SK-N-SH (cell line): ENCODE results near the gene ARHGAP4. TPM values are rescaled to one million over a fixed set of nuclear protein-coding genes. Genes with fewer than 3 reads are reported as not detected.

Source experiments
- CTCF ChIA-PET: fragments of 300-600, 350-600 bp; formaldehyde crosslinking; extraction: SDS; loops from one replicate; lab custom pipeline; 2021; lab: Yijun Ruan, JAX
- POLR2A ChIA-PET: fragments of 350-600 bp; sonication (Branson Sonifier 250); formaldehyde crosslinking; extraction: SDS; loops from one replicate; lab custom pipeline; 2020; ENCODE audit warnings: antibody characterized with exemption, inconsistent platforms; lab: Yijun Ruan, JAX
- DNase-seq: peaks from one replicate; pipeline ENCODE4 v3.0.0; 2012
- H2AFZ ChIP-seq: fragments of 200-600 bp; sonication (generic); 2 replicates; pipeline ENCODE4 v1.8.1; 2016; ENCODE audit warnings: antibody characterized with exemption, mild to moderate bottlenecking, low read depth
- H3F3A ChIP-seq: fragments of 200-600 bp; sonication (generic); replicated peaks from 2 replicates; pipeline ENCODE3; 2016; ENCODE audit warnings: antibody characterized with exemption, mild to moderate bottlenecking; ENCODE audit not compliant: insufficient read depth
- H3K27ac ChIP-seq, 2 experiments: fragments of 200-500 bp in 1 of 2; fragments of 200-600 bp in 1 of 2; sonication (Bioruptor generic) in 1 of 2; sonication (generic), shearing (Covaris generic) in 1 of 2; 2 replicates each; pipeline versions ENCODE4 v1.5.1 to v1.6.1; 2014 to 2016; ENCODE audit warnings: low read depth in 2 of 2, inconsistent platforms in 1 of 2, low read length in 1 of 2, mild to moderate bottlenecking in 1 of 2, mixed read lengths in 1 of 2
- H3K27me3 ChIP-seq: fragments of 200-600 bp; sonication (generic), shearing (Covaris generic); 2 replicates; pipeline ENCODE4 v1.6.1; 2016; ENCODE audit warnings: mixed run types; ENCODE audit not compliant: insufficient read depth
- H3K36me3 ChIP-seq, 2 experiments: fragments of 200-500 bp in 1 of 2; fragments of 200-600 bp in 1 of 2; sonication (Bioruptor generic) in 1 of 2; sonication (generic) in 1 of 2; replicated peaks in 1 of 2; 2 replicates each; pipeline versions ENCODE3 to v1.5.1; 2014 to 2016; ENCODE audit warnings: low read length in 1 of 2, mild to moderate bottlenecking in 1 of 2; ENCODE audit not compliant: insufficient read depth in 2 of 2, control insufficient read depth in 1 of 2
- H3K4me1 ChIP-seq, 2 experiments: fragments of 200-500 bp in 1 of 2; fragments of 200-600 bp in 1 of 2; sonication (Bioruptor generic) in 1 of 2; sonication (generic), shearing (Covaris generic) in 1 of 2; 2 replicates each; pipeline versions ENCODE4 v1.5.1 to v1.6.1; 2014 to 2016; ENCODE audit warnings: low read depth in 1 of 2, low read length in 1 of 2, mixed run types in 1 of 2; ENCODE audit not compliant: insufficient read depth in 2 of 2, control insufficient read depth in 1 of 2
- H3K4me2 ChIP-seq: fragments of 200-600 bp; sonication (generic), shearing (Covaris generic); 2 replicates; pipeline ENCODE4 v1.6.1; 2017; ENCODE audit warnings: mixed run types
- H3K4me3 ChIP-seq, 2 experiments: fragments of 200-500 bp in 1 of 2; fragments of 200-600 bp in 1 of 2; sonication (Bioruptor generic) in 1 of 2; sonication (generic), shearing (Covaris generic) in 1 of 2; 2 replicates each; pipeline versions ENCODE4 v1.5.1 to v1.8.1; 2014 to 2016; ENCODE audit warnings: low read depth in 2 of 2, inconsistent platforms in 1 of 2, low read length in 1 of 2, mild to moderate bottlenecking in 1 of 2, mixed read lengths in 1 of 2, moderate library complexity in 1 of 2
- H3K79me2 ChIP-seq: fragments of 200-600 bp; sonication (generic); 2 replicates; pipeline ENCODE4 v1.8.1; 2017; ENCODE audit warnings: mild to moderate bottlenecking; ENCODE audit not compliant: insufficient read depth
- H3K9ac ChIP-seq: fragments of 200-600 bp; sonication (generic); 2 replicates; pipeline ENCODE4 v1.6.1; 2017; ENCODE audit warnings: mixed run types
- H3K9me2 ChIP-seq: fragments of 200-600 bp; sonication (generic); 2 replicates; pipeline ENCODE4 v1.6.1; 2017; ENCODE audit warnings: mixed run types
- H3K9me3 ChIP-seq: fragments of 200-600 bp; sonication (generic); 2 replicates; pipeline ENCODE4 v1.6.1; 2017; ENCODE audit warnings: mixed run types, mild to moderate bottlenecking, moderate library complexity
- H4K20me1 ChIP-seq: fragments of 200-600 bp; sonication (generic); 2 replicates; pipeline ENCODE4 v1.6.1; 2017; ENCODE audit warnings: mild to moderate bottlenecking, mixed run types; ENCODE audit not compliant: insufficient read depth
- CTCF ChIP-seq: fragments of 200-600 bp; sonication (generic); IDR thresholded peaks from 2 replicates; pipeline ENCODE4 v1.6.1; 2017; ENCODE audit warnings: antibody characterized with exemption, mild to moderate bottlenecking, moderate library complexity
- ELF1 ChIP-seq: IDR thresholded peaks from 2 replicates; pipeline ENCODE4 v1.4.0; 2012
- EP300 ChIP-seq, 2 experiments: IDR thresholded peaks; 2 replicates each; pipeline versions ENCODE4 v1.4.0 to v1.6.1; 2012; ENCODE audit warnings: borderline replicate concordance in 1 of 2, low read depth in 1 of 2, low read length in 1 of 2
- FOXJ3 ChIP-seq: sonication (generic); formaldehyde crosslinking; IDR thresholded peaks from 2 replicates; pipeline ENCODE4 v1.5.1; 2020; ENCODE audit warnings: mild to moderate bottlenecking, missing genetic modification reagents
- FOXM1 ChIP-seq: IDR thresholded peaks from 2 replicates; pipeline ENCODE4 v1.4.0; 2012; ENCODE audit warnings: low read depth, mild to moderate bottlenecking
- GABPA ChIP-seq: IDR thresholded peaks from 2 replicates; pipeline ENCODE4 v1.4.0; 2012; ENCODE audit warnings: low read depth, mild to moderate bottlenecking
- IRF3 ChIP-seq: fragments of 150-350 bp; IDR thresholded peaks from 2 replicates; pipeline ENCODE4 v1.6.1; 2016; ENCODE audit warnings: mild to moderate bottlenecking, low read depth, low read length
- JUND ChIP-seq: IDR thresholded peaks from 2 replicates; pipeline ENCODE4 v1.4.0; 2012
- MAX ChIP-seq: IDR thresholded peaks from 2 replicates; pipeline ENCODE4 v1.4.0; 2012; ENCODE audit warnings: low read depth
- MXI1 ChIP-seq: IDR thresholded peaks from 2 replicates; pipeline ENCODE4 v1.6.1; 2012; ENCODE audit warnings: mild to moderate bottlenecking, low read depth, low read length, improper control_type of control experiment
- RAD21 ChIP-seq: IDR thresholded peaks from 2 replicates; pipeline ENCODE4 v1.6.1; 2012; ENCODE audit warnings: mild to moderate bottlenecking, low read length
- RCOR1 ChIP-seq: fragments of 150-350 bp; IDR thresholded peaks from 2 replicates; pipeline ENCODE4 v1.6.1; 2017; ENCODE audit warnings: antibody characterized with exemption, low read length
- RFX5 ChIP-seq: IDR thresholded peaks from 2 replicates; pipeline ENCODE4 v1.6.1; 2012; ENCODE audit warnings: mild to moderate bottlenecking, improper control_type of control experiment, low read length
- RXRA ChIP-seq: IDR thresholded peaks from 2 replicates; pipeline ENCODE4 v1.4.0; 2012; ENCODE audit warnings: low read depth, mild to moderate bottlenecking, borderline replicate concordance
- TCF12 ChIP-seq: IDR thresholded peaks from 2 replicates; pipeline ENCODE4 v1.4.0; 2012
- USF1 ChIP-seq: IDR thresholded peaks from 2 replicates; pipeline ENCODE4 v1.4.0; 2012; ENCODE audit warnings: low read depth, borderline replicate concordance
- ZBTB33 ChIP-seq: IDR thresholded peaks from 2 replicates; pipeline ENCODE4 v1.4.0; 2012; ENCODE audit warnings: low read depth, borderline replicate concordance
- WGBS: methylation state at CpG from one replicate; pipeline ENCODE4 v1.1.6; 2017; ENCODE audit warnings: low lambda C conversion rate; 5-methylcytosine and 5-hydroxymethylcytosine counted together
- polyA plus RNA-seq, 3 experiments: library from polyadenylated mRNA; depleted of rRNA; stranded (reverse); fragments of >200 nt; gene quantifications; 2 replicates each; pipeline ENCODE4 v1.2.3, GENCODE V29; 2012

The ARHGAP4 gene
- polyA plus RNA-seq, 1 of the 3 experiments (the other 2 are of a cell fraction) = 1.6 TPM

- no peak overlapping the region for H3K9ac ChIP-seq
- no peaks in the 10 kb centered on the region for H4K20me1 ChIP-seq
- H3K36me3 ChIP-seq = no peaks in the 10 kb centered on the region
- whole genome bisulfite sequencing = 18% methylated on average over 4 of the region's 10 CpGs
- H3K27ac ChIP-seq = peak overlapping the region in 1 of 2 experiments; percentile 0; a peak in 2 of 4 replicates
- no peaks in the 10 kb centered on the region for H3K79me2 ChIP-seq
- H3K4me3 ChIP-seq = no peak overlapping the region
- TF ChIP-seq RFX5 = no peak
- no peak for TF ChIP-seq RAD21
- no peak for TF ChIP-seq FOXJ3 (CRISPR knock-in tag)
- TF ChIP-seq MXI1 = no peak
- no peak for TF ChIP-seq RCOR1
- no peak for TF ChIP-seq JUND
- TF ChIP-seq GABPA = no peak
- TF ChIP-seq USF1 = no peak
- TF ChIP-seq ZBTB33 = no peak
- TF ChIP-seq TCF12 = no peak
- no peak for TF ChIP-seq EP300 (IDR thresholded peaks at IDR 0.05; ENCODE audit: borderline replicate concordance in 1 of 2, low read depth in 1 of 2, low read length in 1 of 2)
- TF ChIP-seq IRF3 = no peak
- no peak for TF ChIP-seq ELF1
- TF ChIP-seq, all 33 proteins: peak for 0
- Histone ChIP-seq H3F3A (no peaks in the 10 kb centered on the region), H3K27me3 (peaks cover 32% of the 10 kb centered on the region), H3K4me1 (peaks cover 0 to 33% of the 10 kb centered on the region in 2 experiments; a peak in 1 of 4 replicates), H2AFZ (no peak overlapping the region), H3K9me3 (no peaks in the 10 kb centered on the region), H3K9me2 (no peaks in the 10 kb centered on the region), H3K4me2 (no peak overlapping the region)
- ChIA-PET CTCF (interaction anchor here (1.0 to 1.6 kb wide), 2 partner anchors 9 to 83 kb away, joined by 3 read pairs; no protein-coding TSS in a partner anchor), POLR2A (no interaction called here)
- DNase-seq = peak; percentile 59
Observed at GRCh38 chrX:153902385-153902784, 23.7 kb downstream of the ARHGAP4 start.

GRCh38 chrX:153901753-153902140 lies 24.3 kb downstream of the ARHGAP4 start:
- H2AFZ ChIP-seq = no peak overlapping the region
- H3K27ac ChIP-seq = peak overlapping the region in 1 of 2 experiments; percentile 0; a peak in 2 of 4 replicates
- H3K9ac ChIP-seq = no peak overlapping the region
- no peaks in the 10 kb centered on the region for H3F3A ChIP-seq
- H3K4me2 ChIP-seq = no peak overlapping the region
- POLR2A ChIA-PET = no interaction called here
- H3K4me3 ChIP-seq = no peak overlapping the region
- H3K36me3 ChIP-seq = no peaks in the 10 kb centered on the region
- H4K20me1 ChIP-seq = no peaks in the 10 kb centered on the region
- peak; percentile 27 for DNase-seq
- H3K27me3 ChIP-seq = peaks cover 25% of the 10 kb centered on the region
- H3K79me2 ChIP-seq = no peaks in the 10 kb centered on the region
- no peak for TF ChIP-seq CTCF
- TF ChIP-seq ELF1 = no peak
- no peak for TF ChIP-seq TCF12
- no peak for TF ChIP-seq FOXM1
- TF ChIP-seq MAX = no peak
- no peak for TF ChIP-seq ZBTB33
- no peak for TF ChIP-seq RXRA
- TF ChIP-seq, all 33 proteins: peak for 0
- Histone ChIP-seq H3K9me3 (no peaks in the 10 kb centered on the region), H3K9me2 (no peaks in the 10 kb centered on the region), H3K4me1 (peaks cover 0 to 33% of the 10 kb centered on the region in 2 experiments; a peak in 1 of 4 replicates)
- CTCF ChIA-PET = interaction anchor here (1.0 to 2.0 kb wide), 3 partner anchors 9 to 82 kb away, joined by 3 to 8 read pairs (median 3); no protein-coding TSS in a partner anchor
- WGBS = 36% methylated on average over 8 of the region's 8 CpGs
